ENCODE data around the gene ZNF497.

Gene ZNF497

GRCh38 chr19:58335630-58336029, 26.9 kb downstream of the ZNF497 start:
- CTCF ChIA-PET: no interaction called here
- POLR2A ChIA-PET (ENCODE audit: low non-redundant PET): no interaction called here
- DNase-seq (ENCODE audit: low spot score): no peak
- no peak for TF ChIP-seq CTCF (conservative IDR thresholded peaks at IDR 0.05; ENCODE audit: low read depth)
- H3K27ac ChIP-seq: no peak overlapping the region

GRCh38 chr19:58334691-58335249, 27.8 kb downstream of the ZNF497 start:
- no peak for TF ChIP-seq CTCF (conservative IDR thresholded peaks at IDR 0.05; ENCODE audit: low read depth)
- no peak overlapping the region for H3K27ac ChIP-seq
- ChIA-PET POLR2A (ENCODE audit: low non-redundant PET) (no interaction called here), CTCF (no interaction called here)
- DNase-seq (ENCODE audit: low spot score): no peak

- no peak for DNase-seq (ENCODE audit: low spot score)
- TF ChIP-seq CTCF (conservative IDR thresholded peaks at IDR 0.05; ENCODE audit: low read depth): no peak
- no peak overlapping the region for H3K27ac ChIP-seq
- ChIA-PET POLR2A (ENCODE audit: low non-redundant PET) (no interaction called here), CTCF (no interaction called here)
These were observed 29.9 kb downstream of the ZNF497 start for GRCh38 chr19:58332697-58333096.

GRCh38 chr19:58330458-58330857, 32.1 kb downstream of the ZNF497 start:
- ChIA-PET CTCF (no interaction called here), POLR2A (ENCODE audit: low non-redundant PET) (no interaction called here)
- TF ChIP-seq CTCF (conservative IDR thresholded peaks at IDR 0.05; ENCODE audit: low read depth): no peak
- peak; percentile 83 for DNase-seq (ENCODE audit: low spot score)
- H3K27ac ChIP-seq: no peak overlapping the region

- no peak overlapping the region for H3K27ac ChIP-seq
- ChIA-PET CTCF (no interaction called here), POLR2A (ENCODE audit: low non-redundant PET) (no interaction called here)
- no peak for DNase-seq (ENCODE audit: low spot score)
- no peak for TF ChIP-seq CTCF (conservative IDR thresholded peaks at IDR 0.05; ENCODE audit: low read depth)
These were observed 33.6 kb downstream of the ZNF497 start for GRCh38 chr19:58328999-58329398.

GRCh38 chr19:58326914-58327726, 35.4 kb downstream of the ZNF497 start, which contains the start of gene ZSCAN22:
TSS of gene ZSCAN22 (plus strand) at chr19:58326994. CDS start at chr19:58334803, 7,809 bp downstream.
- ChIA-PET POLR2A (ENCODE audit: low non-redundant PET) (interaction anchor here (0.6 to 0.9 kb wide), 2 partner anchors 35 to 42 kb away, joined by 3 to 4 read pairs; partner anchors contain the start of gene ZNF497), CTCF (interaction anchor here (0.6 kb wide), 2 partner anchors 12 to 126 kb away, joined by 3 read pairs; no protein-coding TSS in a partner anchor)
- DNase-seq (ENCODE audit: low spot score): peak; percentile 95
- no peak for TF ChIP-seq CTCF (conservative IDR thresholded peaks at IDR 0.05; ENCODE audit: low read depth)
- H3K27ac ChIP-seq: peak within 1 kb of the TSS; percentile 88
